Stimulated activated naive CD8-positive, alpha-beta T cell treated with anti-CD3 and anti-CD28 coated beads, Interleukin-15, Interleukin-2, amounts not matched to agents 100 U/mL and 50 U/mL, for 24 hours (primary cell): ENCODE results near the gene TBC1D13.
A peak's percentile ranks its signal among the peaks of the same experiment; 100 is the strongest.
"Not testable (repeated sequence)": the region's sequence is repeated elsewhere in the genome, so short reads cannot be mapped to it uniquely, and the experiment has no call there.

ENCODE experiments used
- ATAC-seq: fragments of 150-1000 bp; cut with Tn5 transposase; one replicate; pipeline ENCODE4 v1.10.0; 2021
- DNase-seq: peaks from one replicate; pipeline ENCODE4 v3.0.0; 2021

The TBC1D13 gene, protein sequence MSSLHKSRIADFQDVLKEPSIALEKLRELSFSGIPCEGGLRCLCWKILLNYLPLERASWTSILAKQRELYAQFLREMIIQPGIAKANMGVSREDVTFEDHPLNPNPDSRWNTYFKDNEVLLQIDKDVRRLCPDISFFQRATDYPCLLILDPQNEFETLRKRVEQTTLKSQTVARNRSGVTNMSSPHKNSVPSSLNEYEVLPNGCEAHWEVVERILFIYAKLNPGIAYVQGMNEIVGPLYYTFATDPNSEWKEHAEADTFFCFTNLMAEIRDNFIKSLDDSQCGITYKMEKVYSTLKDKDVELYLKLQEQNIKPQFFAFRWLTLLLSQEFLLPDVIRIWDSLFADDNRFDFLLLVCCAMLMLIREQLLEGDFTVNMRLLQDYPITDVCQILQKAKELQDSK

DNA sequence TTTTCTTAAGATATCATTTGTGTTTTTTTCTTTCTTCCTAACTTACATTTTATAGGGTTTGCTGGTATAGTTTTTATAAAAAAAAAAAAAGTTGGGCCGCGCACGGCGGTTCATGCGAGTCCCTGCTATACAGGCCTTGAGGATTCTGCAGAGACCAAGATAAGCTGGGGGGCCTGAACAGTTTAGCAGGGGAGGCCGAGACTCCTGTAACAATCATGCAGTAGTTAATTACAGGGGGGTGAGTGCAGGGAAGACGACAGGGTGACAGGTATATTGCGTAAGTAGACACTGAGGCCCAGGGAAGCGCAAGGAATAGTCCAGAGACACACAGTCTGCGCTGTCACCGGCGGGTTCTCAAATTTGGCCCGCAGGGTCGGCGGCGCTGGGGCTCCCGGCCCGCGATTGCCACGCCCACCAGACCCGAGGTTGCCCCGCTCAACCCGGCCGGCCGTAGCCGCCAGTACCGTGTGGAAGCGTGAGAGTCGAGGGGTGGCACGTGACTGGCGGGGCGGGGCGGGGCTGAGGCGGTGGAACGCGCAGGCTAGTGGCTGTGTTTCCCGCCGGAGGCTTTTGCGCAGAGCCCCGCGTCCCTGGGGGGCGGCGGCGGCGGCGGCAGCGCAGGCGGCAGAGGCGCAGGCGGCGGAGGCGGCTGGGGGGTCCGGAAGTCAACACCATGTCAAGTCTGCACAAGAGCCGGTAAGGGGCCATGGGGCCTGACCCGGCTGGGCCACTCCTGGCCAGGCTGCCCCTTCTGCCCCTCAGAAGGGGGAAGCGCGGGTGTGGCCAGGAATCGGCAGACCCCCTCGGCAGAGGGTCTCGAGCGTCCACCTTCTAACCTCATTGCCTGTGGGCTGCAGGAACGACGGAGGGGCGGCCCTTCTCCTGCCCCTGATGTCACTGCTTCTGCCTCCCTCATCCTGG lies at the start of gene TBC1D13:
Gene TBC1D13, plus strand, starts transcription at position 573 of the 921 bp plus-strand sequence. Its CDS starts 101 bp downstream, at position 674.
- DNase-seq (peak; percentile 91), ATAC-seq (peak; percentile 96)

DNA sequence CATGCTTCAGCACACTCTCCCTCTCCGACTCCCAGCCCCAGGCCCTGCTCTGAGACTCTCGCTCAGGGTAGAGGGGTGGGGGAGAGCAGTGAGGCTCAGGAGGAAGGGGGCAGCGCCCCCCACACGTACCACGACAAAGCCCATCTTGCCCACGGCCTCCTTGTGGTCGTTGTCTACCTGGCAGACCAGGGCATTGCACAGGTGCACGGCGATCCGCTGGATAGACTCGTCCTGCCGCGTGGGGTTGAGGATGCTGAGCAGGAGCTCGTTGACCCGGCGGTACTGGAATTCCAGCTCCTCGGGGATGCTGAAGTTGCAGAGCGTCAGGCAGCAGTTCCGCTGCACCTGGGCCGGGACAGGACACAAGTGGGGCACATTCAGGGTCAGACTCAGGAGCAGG lies 44.7 kb upstream of the TBC1D13 start:
- DNase-seq: no peak
- ATAC-seq: no peak

DNA sequence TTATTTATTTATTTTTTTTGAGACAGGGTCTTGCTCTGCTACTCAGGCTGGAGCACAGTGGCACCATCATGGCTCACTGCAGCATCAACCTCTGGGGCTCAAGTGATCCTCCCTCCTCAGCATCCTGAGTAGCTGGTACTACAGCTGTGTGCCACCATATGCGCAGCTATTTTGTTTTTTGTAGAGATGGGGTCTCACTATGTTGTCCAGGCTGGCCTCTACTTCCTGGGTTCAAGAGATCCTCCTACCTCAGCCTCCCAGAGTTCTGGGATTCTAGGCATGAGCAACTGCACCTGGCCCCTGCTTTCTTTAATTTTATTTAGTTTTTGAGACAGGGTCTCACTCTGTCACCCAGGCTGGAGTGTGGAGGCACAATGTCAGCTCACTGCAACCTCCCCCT lies 43.6 kb upstream of the TBC1D13 start:
- no peak for DNase-seq
- ATAC-seq: no peak

DNA sequence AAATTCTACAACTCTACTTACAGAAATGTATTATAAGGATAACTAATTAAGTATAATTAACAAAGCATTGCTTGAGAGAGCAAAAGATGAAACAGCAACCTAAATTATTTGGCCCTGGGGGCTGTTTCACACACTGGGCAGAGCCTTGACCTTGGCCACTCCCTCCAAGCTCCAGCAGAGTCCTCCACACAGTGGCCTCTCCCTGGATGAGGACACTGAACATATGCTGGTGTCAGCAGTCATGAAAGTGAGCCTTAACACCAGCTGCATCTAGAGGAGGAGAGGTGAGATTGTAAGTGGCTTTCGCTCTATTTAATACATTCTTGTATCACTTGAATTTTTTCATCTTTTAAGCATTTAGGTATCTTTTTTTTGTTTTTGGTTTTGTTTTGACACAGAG lies 39.8 kb upstream of the TBC1D13 start:
- ATAC-seq (no peak), DNase-seq (no peak)

DNA sequence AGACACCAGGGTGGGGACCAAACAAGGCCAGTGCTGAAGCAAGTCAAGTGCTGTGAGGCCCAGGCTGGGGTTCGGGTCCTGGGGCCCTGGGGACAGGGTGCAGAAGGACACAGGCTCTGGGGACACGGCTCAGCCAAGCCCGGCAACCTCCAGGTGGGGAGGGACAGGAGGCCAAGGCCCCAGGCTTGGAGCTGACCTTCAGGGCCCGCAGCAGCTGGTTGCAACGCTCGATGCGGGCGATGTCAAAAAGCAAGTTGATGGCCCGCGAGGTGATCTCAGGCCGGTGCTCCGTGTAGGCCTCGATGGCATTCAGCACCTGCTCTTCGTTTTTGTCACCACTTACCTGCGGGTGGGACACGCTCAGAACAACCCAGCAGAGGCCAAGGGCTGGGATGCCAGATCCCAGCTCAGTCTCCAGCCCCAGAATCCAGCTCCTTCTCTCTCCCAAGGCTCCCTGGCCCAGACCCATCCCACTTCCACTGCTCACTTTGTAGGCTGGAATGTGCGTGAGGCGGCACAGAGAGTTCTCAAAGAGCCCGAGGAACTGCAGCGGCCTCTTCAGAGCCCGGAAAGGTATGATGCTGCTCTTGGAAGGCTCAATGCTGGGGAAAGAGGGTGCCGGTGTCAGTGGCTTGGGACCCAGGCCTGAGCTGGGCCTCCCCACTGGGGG lies 36.0 kb upstream of the TBC1D13 start:
- no peak for ATAC-seq
- DNase-seq: no peak

DNA sequence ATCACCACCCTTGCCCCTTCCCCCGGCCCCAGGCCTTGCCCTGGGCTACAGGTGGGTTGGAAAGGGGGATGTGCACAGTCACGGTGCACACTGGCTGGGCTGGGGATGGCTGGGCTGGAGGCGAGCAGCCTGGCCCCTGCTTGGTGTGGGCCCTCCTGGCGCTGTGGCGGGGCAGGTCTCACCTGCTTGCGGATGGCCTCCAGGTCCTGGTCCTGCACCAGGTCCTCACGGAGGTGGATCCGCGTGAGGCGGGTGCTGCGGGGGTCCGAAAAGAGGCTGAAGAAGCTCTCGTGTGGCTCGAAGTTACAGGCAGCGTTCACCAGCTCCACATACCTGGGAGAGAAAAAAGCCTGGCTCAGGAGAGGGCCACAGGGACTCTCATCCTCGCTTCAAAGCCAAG lies 33.4 kb upstream of the TBC1D13 start:
- DNase-seq (no peak), ATAC-seq (no peak)

DNA sequence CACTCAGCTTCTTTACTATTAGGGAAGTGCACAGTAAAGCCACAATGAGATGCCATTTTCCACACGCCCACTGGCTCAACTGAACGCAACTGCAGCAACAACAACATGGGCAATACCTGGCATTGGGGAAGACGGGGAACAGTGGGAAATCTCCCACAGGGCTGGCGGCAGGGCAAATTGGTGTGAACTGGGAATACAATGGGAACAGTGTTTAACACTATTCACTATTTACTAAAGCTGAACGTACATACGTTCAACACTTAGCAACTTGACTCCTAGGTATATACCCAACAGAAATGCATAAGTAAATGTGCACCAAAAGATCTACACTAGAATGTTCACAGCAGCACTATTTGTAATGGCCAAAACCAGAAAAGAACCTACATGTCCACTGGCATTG lies 29.5 kb upstream of the TBC1D13 start:
- DNase-seq (no peak), ATAC-seq (no peak)

DNA sequence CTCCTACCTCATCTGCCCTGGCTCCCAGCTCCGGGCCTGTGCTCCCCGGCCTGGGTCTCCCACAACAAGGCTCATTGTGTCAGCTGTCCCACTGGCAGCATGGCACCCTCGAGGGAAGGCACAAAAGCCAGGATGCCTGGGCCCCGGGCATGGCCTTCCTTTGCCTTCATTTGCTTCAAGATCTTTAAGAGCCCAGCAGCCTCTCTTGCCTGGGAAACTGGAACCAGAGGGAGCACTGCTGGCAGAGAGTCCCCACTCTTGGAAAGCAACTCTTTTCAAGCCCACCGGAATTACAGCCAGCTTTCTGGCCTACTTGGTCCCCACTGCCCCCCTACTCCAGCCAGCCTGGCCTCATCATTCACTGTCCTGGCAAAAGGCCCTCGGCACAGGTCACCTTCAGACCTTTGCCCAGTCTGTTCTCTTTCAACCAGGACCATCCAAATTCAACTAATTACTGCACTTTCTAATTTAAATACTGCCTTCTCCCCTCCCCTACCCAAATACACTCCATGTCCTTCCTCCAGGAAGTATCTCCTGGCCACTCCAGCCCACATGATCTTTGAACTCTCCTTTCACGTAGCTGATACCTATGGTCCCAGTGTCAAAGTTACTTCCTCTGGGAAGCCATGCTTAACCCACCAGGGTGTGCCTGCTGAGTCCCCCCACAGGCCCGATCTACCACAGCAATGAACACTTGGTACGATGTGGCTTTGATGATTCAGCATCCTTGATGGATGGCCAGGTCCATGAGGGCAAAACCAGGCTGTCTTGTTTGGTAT lies 24.2 kb upstream of the TBC1D13 start:
- ATAC-seq (no peak), DNase-seq (no peak)

DNA sequence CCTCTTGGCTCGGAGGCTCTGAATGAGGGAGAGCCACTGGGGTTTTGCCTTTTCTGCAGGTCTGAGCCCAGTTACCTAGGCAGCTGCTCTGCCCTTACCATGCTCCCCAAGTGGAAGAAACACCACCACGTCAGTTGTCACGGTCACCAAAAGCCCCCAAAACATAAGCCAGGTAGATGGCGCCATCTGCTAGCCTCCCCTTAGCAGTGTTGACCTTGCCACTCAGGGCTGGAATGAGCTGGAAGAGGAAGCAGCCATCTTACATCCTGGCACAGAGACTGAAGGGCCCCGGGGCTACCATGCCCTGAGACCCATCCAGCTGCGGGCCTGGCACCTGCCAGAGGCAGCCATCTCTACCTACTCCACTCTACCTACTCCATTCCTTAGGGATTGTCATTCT lies 22.7 kb upstream of the TBC1D13 start:
- ATAC-seq: peak; percentile 48
- peak; percentile 15 for DNase-seq

DNA sequence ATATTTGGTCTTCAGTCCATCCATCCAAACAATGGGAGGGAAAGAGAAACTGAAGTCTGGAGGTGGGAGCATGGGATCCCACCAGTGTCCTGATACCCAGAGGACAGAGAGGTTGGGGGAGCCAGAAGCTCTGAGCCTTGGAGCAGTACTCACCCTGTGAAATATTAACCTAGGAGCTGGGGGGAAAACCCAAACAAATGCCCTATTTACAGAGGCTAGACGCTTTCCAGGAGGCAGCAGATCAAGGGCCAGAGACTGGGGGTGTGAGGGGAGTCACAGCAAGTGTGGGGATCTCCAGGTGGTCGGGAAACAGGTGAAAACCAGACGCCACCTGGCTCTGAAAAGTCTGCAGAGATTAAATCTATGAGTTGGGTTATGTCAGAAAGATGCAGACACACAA lies 21.6 kb upstream of the TBC1D13 start:
- no peak for ATAC-seq
- no peak for DNase-seq

DNA sequence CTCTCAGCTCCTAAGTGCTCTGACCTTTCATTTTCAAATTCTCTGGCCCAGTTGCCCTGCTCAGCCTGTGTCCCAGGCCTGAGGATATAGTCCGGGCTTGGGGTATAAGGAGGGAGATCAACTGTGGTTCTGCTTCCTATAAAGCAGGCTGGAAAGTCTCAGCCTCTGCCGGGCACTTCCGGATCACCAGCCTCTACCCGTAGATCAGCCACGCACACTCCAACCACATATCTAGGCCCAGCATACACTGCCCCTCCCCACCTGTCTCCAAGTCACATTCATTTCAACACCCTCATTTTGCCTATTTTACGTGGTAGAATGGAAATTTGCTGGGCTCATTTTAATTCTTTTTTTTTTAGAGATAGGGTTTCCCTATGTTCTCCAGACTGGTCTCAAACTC lies 18.4 kb upstream of the TBC1D13 start:
- ATAC-seq (no peak), DNase-seq (no peak)

DNA sequence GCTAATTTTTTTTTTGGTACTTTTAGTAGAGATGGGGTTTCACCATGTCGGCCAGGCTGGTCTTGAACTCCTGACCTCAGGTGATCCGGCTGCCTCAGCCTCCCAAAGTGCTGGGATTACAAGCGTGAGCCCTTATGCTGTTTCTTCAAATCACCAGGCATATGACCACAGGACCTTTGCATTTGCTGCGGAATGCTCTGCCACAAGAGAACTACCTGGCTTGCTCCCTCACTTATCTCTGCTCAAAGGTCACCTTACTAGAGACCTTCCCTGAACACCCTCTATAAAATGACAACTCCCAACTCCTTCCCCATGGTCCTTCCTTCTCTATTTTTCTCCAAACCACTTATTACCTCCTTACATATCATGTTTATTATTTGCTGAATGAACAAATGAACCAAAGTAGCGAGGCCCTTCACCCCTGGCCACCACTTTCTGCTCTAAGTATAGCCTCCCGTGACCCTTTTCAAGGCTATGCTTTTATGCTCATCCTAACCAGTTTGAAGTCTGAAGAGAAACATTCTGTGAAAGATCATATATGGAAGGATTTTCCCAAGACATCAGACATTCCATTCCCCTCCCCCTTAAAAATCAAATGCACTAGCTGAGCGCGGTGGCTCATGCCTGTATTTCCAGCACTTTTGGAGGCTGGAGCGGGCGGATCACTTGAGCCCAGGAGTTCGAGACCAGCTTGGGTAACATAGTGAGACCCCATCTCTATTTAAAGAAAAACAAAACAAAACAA lies 16.6 kb upstream of the TBC1D13 start:
- no peak for DNase-seq
- no peak for ATAC-seq

DNA sequence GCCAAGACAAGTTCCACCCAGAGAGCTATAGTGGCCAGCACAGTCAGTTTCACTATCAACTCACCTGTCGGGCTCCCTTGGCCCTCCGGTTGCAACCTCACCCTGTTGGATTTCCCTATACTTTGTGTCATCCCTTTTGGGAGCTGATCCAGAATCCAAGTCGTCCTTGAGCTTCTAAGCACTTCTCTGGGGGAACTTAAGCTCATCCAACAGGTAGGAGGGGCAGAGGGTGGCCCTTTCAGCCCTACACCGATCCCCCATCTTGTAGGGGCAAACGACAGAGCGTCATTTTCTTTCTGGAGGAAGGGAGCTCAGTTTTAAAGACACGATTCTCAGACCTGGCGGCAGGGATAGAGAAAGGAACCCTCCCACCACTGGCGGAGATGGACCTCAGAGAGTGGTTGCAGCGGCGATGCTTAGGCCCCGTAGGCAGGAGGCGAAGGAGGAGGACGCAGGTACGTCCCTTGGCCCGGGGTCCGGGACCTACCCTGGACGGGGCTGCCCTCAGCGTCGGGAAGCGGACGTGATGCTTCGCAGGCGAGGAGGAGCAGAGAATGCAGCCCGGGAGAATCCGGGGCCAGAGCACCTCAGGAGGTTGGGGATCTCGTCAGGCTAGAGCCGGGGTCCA lies 15.8 kb upstream of the TBC1D13 start:
- peak; percentile 13 for DNase-seq
- ATAC-seq: peak; percentile 3

DNA sequence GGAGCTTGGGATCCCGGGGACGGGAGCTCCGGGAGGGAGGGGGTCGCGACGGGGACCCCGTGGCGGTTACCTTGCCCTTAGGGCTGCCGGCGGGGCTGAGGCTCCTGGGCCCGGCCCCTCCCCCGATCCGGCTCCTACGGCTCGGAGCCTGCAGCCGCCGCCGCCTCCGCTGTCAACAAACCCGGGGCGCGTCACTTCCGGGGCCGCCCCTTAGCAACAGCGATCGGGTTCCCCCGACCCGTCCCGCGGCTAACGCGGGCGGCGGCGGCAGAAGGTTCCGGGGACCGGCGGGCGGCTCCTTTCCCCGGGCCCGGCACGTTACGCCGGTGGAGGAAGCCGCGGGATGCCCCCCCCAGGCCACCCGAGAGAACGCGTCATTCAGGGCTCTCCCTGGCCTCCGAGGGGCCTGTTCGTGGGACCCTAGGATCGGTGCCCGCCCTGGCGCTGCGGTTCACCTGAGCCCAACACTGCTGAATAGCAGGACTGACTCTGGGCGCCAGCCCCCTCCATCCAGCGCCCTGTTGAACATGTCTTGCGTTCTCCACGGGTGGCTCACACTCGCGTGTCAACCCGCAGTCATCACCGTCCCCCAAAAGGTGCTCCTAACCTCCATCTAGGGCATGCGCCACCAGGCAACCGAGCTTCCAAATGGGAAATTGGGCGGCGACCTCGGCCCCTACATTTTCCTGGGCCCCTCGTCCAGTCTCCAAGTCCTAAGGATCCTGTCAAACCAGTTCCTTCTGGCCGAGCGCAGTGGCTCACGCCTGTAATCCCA lies 15.1 kb upstream of the TBC1D13 start, which contains the start of gene ZER1:
Gene ZER1, minus strand, starts transcription at position 183 of the 775 bp plus-strand sequence. CDS start 16,362 bp downstream, outside the sequence.
- ATAC-seq: peak; percentile 96
- peak; percentile 97 for DNase-seq

DNA sequence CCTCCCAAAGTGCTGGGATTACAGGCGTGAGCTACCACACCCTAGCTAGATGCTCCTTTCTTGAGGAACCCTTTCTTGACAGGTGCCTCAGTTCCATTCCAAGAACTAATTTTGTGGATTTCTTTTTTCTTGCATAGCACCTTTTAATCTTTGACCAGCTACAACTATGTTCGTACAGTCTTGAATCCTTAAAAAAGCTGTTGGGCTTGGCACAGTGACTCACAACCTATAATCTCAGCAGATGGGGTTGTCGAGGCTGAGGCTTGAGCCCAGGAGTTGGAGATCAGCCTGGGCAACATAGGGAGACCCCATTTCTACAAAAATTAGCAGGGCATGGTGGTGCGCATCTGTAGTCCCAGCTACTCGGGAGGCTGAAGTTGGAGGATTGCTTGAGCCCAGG lies 14.0 kb upstream of the TBC1D13 start:
- DNase-seq (no peak), ATAC-seq (no peak)

DNA sequence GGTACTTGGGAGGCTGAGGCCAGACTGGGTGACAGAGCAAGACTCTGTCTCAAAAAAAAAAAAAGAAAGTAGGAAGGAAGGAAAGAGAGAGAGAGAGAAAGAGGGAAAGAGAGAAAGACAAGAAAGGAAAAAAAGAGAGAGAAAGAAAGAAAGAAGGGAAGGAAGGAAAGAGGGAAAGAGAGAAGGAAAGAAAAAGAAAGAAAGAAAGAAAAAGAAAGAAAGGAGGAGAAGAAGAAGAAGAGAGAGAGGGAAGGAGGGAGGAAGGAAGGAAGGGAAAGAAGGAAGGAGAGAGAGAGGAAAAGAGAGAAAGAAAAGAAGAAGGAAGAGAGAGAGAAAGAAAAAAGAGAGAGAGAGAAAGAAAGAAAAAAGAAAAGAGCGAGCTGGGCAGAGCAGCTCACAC lies 12.2 kb upstream of the TBC1D13 start:
- ATAC-seq (no peak), DNase-seq (no peak)

DNA sequence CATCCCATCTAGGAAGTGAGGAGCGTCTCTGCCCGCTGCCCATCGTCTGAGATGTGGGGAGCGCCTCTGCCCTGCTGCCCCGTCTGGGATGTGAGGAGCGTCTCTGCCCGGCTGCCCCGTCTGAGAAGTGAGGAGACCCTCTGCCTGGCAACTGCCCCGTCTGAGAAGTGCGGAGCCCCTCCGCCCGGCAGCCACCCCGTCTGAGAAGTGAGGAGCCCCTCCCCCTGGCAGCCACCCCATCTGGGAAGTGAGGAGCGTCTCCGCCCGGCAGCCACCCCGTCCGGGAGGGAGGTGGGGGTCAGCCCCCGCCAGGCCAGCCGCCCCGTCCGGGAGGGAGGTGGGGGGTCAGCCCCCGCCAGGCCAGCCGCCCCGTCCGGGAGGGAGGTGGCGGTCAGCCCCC lies 7.0 kb upstream of the TBC1D13 start:
- DNase-seq, ATAC-seq: not testable (repeated sequence)

DNA sequence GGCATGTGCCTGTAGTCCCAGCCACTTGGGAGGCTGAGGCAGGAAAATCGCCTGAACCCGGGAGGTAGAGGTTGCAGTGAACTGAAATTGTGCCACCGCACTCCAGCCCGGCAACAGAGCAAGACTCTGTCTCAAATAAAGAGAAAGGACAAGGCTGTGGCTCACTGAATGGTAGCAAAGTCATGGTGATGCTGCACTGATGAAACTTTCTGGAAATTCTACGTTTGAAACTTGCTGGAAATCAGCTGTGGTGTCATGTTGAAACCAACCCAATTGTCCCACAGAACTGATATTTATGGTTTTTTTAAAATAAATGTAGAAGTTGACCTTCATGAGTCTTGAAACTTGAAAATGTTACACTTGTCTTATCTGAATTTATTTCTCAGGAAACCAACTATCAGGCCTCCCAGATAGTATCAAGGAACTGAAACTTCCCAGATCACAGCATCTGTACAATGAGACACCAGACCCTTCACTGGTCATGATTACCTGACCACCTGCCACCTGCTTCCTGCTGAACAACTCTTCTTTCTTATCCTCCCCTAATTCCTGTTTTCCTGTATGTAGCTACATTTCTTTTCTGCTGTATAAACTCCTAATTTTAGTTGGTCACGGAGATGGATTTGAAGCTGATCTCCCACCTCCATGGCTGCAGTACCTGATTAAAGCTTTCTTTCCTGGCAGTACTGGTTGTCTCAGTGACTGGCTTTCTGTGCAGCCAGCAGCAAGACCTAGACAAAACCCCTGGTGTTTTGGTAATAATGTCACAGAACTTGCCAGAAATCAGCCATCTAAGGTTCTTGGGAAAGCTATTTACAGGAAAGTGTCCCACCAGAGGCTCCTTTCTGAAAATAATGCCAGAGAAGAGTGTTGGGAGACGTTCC lies 5.6 kb upstream of the TBC1D13 start:
- ATAC-seq: peak; percentile 9
- no peak for DNase-seq

DNA sequence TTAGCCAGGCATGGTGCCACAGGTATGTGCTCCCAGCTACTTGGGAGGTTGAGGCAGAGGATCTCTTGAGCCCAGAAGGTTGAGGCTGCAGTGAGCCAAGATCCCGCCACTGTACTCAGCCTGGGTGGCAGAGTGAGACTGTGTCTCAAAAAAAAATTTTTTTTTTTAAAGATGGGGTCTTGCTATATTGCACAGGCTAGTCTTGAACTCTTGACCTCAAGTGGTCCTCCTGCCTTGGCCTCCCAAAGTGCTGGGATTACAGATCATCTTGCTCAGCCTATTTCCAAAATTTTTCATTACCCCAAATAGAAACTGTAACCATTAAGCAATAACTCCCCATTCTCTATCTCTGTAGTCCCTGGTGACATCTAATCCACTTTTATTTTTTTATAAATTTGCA lies 4.4 kb upstream of the TBC1D13 start:
- no peak for DNase-seq
- ATAC-seq: no peak
